ENCODE measurements around the gene OXCT1.

Gene OXCT1

GRCh38 chr5:41869724-41870626 is at the start of gene OXCT1:
TSS of gene OXCT1 (minus strand) at chr5:41870425. CDS start at chr5:41870358, 67 bp downstream.
- Mint-ChIP-seq H3K9me3 (no peaks in the 10 kb centered on the region), H3K4me1 (peaks cover 29% of the 10 kb centered on the region)

DNA sequence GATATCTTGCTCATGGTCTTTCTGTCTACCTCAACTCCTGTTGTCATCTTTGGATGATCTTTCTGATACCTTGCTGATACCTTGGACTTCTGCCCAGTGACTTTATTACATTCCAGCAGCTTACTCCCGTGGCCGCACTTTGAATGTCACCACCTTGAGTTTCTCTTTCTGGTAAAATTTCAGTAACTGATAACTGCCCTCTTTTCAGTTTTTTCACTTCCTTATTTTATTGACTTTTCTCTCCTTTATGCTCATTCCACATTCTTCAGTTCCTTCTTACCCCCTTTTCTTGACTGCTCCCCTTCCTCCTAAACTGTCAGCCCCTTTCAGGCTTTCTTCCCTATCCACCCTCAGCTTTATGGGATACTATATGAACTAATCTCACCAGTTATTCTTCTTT is 47.9 kb upstream of the OXCT1 start:
- Mint-ChIP-seq H3K4me3 (no peak overlapping the region), H3K27ac (peak overlapping the region; percentile 70), H3K36me3 (peaks cover 38% of the 10 kb centered on the region), H3K27me3 (no peaks in the 10 kb centered on the region), H3K4me1 (peaks cover 12% of the 10 kb centered on the region), H3K9me3 (no peaks in the 10 kb centered on the region)
- ATAC-seq (ENCODE audit: low read depth) (no peak), DNase-seq (ENCODE audit: low spot score in 2 of 2) (no peak)

More at GRCh38 chr5:41869724-41870626, at the start of gene OXCT1:
- Mint-ChIP-seq H3K4me3 (peak within 1 kb of the TSS; percentile 88), H3K27ac (peak within 1 kb of the TSS; percentile 94), H3K27me3 (no peaks in the 10 kb centered on the region), H3K36me3 (peaks cover 4% of the 10 kb centered on the region)
- peak; percentile 93 for ATAC-seq (ENCODE audit: low read depth)
- peak; percentile 88 to 92 for DNase-seq (ENCODE audit: low spot score in 2 of 2)

- peaks cover 18% of the 10 kb centered on the region for H3K4me1 Mint-ChIP-seq
- H3K27me3 Mint-ChIP-seq = no peaks in the 10 kb centered on the region
- H3K27ac Mint-ChIP-seq = no peak overlapping the region
- H3K4me3 Mint-ChIP-seq = no peak overlapping the region
- no peaks in the 10 kb centered on the region for H3K9me3 Mint-ChIP-seq
- DNase-seq (ENCODE audit: low spot score in 2 of 2) = no peak
- H3K36me3 Mint-ChIP-seq = peaks cover 24% of the 10 kb centered on the region
- no peak for ATAC-seq (ENCODE audit: low read depth)
These were observed 38.3 kb upstream of the OXCT1 start for GRCh38 chr5:41908374-41909079.

DNA sequence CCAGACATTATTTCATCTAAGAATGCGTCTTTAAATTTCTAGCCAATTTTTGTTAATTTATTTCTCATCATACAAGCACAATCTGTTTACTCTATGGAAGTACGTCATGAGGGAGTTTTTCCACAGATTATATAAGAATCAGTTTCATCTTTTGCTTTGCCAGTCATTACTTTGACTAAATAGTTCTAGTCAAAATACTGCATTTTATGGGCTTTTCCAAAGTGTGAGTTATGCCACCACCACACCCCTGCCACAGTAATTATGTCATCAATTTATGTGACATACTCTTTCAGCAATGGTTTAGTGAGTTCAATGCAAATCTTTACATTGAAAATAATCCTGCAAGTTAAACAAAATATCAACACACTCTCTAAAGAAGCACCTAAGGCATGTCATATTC is 35.9 kb upstream of the OXCT1 start:
- H3K4me3 Mint-ChIP-seq = no peak overlapping the region
- DNase-seq (ENCODE audit: low spot score in 2 of 2) (no peak), ATAC-seq (ENCODE audit: low read depth) (no peak)
- no peaks in the 10 kb centered on the region for H3K27me3 Mint-ChIP-seq
- H3K4me1 Mint-ChIP-seq = peaks cover 20% of the 10 kb centered on the region
- H3K9me3 Mint-ChIP-seq = no peaks in the 10 kb centered on the region
- H3K36me3 Mint-ChIP-seq = peaks cover 12% of the 10 kb centered on the region
- H3K27ac Mint-ChIP-seq = no peak overlapping the region

- ATAC-seq (ENCODE audit: low read depth) = peak; percentile 87
- Mint-ChIP-seq H3K9me3 (no peaks in the 10 kb centered on the region), H3K4me3 (peak within 1 kb of the TSS; percentile 98), H3K27me3 (no peaks in the 10 kb centered on the region), H3K36me3 (peaks cover 9% of the 10 kb centered on the region), H3K4me1 (peaks cover 20% of the 10 kb centered on the region), H3K27ac (peak within 1 kb of the TSS; percentile 99)
- peak; percentile 95 for DNase-seq (ENCODE audit: low spot score in 2 of 2)
These were observed 33.9 kb upstream of the OXCT1 start, which contains the start of gene RIMOC1 for GRCh38 chr5:41903892-41904799. TSS of gene RIMOC1 (plus strand) at chr5:41904344. CDS start at chr5:41904368, 24 bp downstream.

GRCh38 chr5:41903382-41903891 is 33.2 kb upstream of the OXCT1 start:
- Mint-ChIP-seq H3K4me3 (peak overlapping the region; percentile 98), H3K36me3 (peaks cover 9% of the 10 kb centered on the region), H3K27ac (peak overlapping the region; percentile 99), H3K9me3 (no peaks in the 10 kb centered on the region), H3K27me3 (no peaks in the 10 kb centered on the region), H3K4me1 (peaks cover 20% of the 10 kb centered on the region)
- ATAC-seq (ENCODE audit: low read depth) (no peak), DNase-seq (ENCODE audit: low spot score in 2 of 2) (no peak)

GRCh38 chr5:41896230-41896629 is 26.0 kb upstream of the OXCT1 start:
- H3K4me1 Mint-ChIP-seq = peaks cover 3% of the 10 kb centered on the region
- H3K27ac Mint-ChIP-seq = no peak overlapping the region
- no peak overlapping the region for H3K4me3 Mint-ChIP-seq
- no peaks in the 10 kb centered on the region for H3K36me3 Mint-ChIP-seq
- no peak for ATAC-seq (ENCODE audit: low read depth)
- DNase-seq (ENCODE audit: low spot score in 2 of 2) = no peak
- H3K27me3 Mint-ChIP-seq = peaks cover 7% of the 10 kb centered on the region
- peaks cover 2% of the 10 kb centered on the region for H3K9me3 Mint-ChIP-seq

GRCh38 chr5:41893074-41893851 is 23.0 kb upstream of the OXCT1 start:
- ATAC-seq (ENCODE audit: low read depth) (no peak), DNase-seq (ENCODE audit: low spot score in 2 of 2) (no peak)
- H3K4me1 Mint-ChIP-seq = peaks cover 3% of the 10 kb centered on the region
- peaks cover 12% of the 10 kb centered on the region for H3K27me3 Mint-ChIP-seq
- H3K27ac Mint-ChIP-seq = no peak overlapping the region
- peaks cover 2% of the 10 kb centered on the region for H3K9me3 Mint-ChIP-seq
- no peak overlapping the region for H3K4me3 Mint-ChIP-seq
- no peaks in the 10 kb centered on the region for H3K36me3 Mint-ChIP-seq

- Mint-ChIP-seq H3K36me3 (no peaks in the 10 kb centered on the region), H3K27ac (no peak overlapping the region), H3K4me1 (peaks cover 3% of the 10 kb centered on the region), H3K4me3 (no peak overlapping the region), H3K9me3 (peaks cover 2% of the 10 kb centered on the region), H3K27me3 (peaks cover 17% of the 10 kb centered on the region)
- ATAC-seq (ENCODE audit: low read depth) (no peak), DNase-seq (ENCODE audit: low spot score in 2 of 2) (no peak)
These were observed 21.8 kb upstream of the OXCT1 start for GRCh38 chr5:41892031-41892430.

GRCh38 chr5:41891066-41891707 is 21.0 kb upstream of the OXCT1 start:
- H3K9me3 Mint-ChIP-seq = peaks cover 2% of the 10 kb centered on the region
- ATAC-seq (ENCODE audit: low read depth) = no peak
- DNase-seq (ENCODE audit: low spot score in 2 of 2) = no peak
- H3K4me1 Mint-ChIP-seq = peaks cover 3% of the 10 kb centered on the region
- no peak overlapping the region for H3K27ac Mint-ChIP-seq
- H3K27me3 Mint-ChIP-seq = peaks cover 15% of the 10 kb centered on the region
- H3K4me3 Mint-ChIP-seq = no peak overlapping the region
- no peaks in the 10 kb centered on the region for H3K36me3 Mint-ChIP-seq

GRCh38 chr5:41885286-41885685 is 15.1 kb upstream of the OXCT1 start:
- Mint-ChIP-seq H3K27ac (no peak overlapping the region), H3K36me3 (no peaks in the 10 kb centered on the region)
- no peak for ATAC-seq (ENCODE audit: low read depth)

DNA sequence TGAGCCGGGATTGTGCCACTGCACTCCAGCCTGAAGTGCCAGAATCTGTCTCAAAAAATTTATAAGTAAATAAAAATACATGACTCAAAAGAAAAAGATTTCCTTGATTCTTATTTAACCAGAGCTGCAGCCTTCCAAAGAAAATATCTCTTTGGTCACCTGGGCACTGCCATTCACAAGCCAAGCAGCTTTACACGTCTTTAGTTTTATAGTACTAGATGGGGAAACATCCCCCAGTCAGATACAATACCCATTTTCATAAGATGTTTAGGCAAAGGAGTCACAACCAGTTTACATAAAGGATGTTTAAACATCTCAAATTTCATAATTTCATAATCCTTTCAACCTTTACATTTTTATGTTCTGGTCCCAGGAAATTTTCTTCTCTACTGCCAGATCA is 13.7 kb upstream of the OXCT1 start:
- no peak for ATAC-seq (ENCODE audit: low read depth)
- no peaks in the 10 kb centered on the region for H3K4me1 Mint-ChIP-seq
- H3K27me3 Mint-ChIP-seq = peaks cover 14% of the 10 kb centered on the region
- H3K4me3 Mint-ChIP-seq = no peak overlapping the region
- no peaks in the 10 kb centered on the region for H3K9me3 Mint-ChIP-seq
- no peak overlapping the region for H3K27ac Mint-ChIP-seq
- DNase-seq (ENCODE audit: low spot score in 2 of 2) = no peak
- no peaks in the 10 kb centered on the region for H3K36me3 Mint-ChIP-seq

More at GRCh38 chr5:41885286-41885685, 15.1 kb upstream of the OXCT1 start:
- H3K27me3 Mint-ChIP-seq = peaks cover 14% of the 10 kb centered on the region
- no peak overlapping the region for H3K4me3 Mint-ChIP-seq
- no peak for DNase-seq (ENCODE audit: low spot score in 2 of 2)
- no peaks in the 10 kb centered on the region for H3K9me3 Mint-ChIP-seq
- no peaks in the 10 kb centered on the region for H3K4me1 Mint-ChIP-seq
